Stimulated activated CD8-positive, alpha-beta memory T cell treated with anti-CD3 and anti-CD28 coated beads, Interleukin-15, amount 100 ng/mL, for 48 hours (primary cell): ENCODE data around the gene ESYT2.

Source experiments
- DNase-seq, 2 donors: peaks; one replicate each; pipeline ENCODE4 v3.0.0-alpha.2; 2020; ENCODE audit warnings: low read depth in 2 of 2

The ESYT2 gene

DNA sequence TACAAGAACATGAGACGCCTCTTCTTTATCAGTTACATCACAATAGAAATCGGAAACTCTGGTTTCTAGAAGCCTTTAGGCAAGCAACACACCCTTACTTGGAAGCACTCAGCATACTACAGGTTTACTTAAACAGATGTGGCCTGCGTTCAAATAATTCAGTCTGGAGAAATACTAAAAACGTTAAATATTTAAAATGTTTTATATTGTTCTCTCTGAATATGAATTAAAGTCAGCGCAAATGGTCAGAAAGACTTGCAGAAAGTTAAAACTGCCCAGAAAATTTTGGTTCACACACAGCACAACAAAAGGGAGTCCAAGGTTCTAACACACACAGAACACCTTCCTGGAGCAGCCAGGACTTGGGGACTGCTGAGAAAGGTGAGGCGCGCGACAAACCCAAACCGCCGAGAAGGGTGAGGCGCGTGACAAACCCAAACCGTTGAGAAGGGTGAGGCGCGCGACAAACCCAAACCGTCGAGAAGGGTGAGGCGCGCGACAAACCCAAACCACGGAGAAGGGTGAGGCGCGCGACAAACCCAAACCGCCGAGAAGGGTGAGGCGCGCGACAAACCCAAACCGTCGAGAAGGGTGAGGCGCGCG lies 25.8 kb downstream of the ESYT2 start:
- no peak for DNase-seq

DNA sequence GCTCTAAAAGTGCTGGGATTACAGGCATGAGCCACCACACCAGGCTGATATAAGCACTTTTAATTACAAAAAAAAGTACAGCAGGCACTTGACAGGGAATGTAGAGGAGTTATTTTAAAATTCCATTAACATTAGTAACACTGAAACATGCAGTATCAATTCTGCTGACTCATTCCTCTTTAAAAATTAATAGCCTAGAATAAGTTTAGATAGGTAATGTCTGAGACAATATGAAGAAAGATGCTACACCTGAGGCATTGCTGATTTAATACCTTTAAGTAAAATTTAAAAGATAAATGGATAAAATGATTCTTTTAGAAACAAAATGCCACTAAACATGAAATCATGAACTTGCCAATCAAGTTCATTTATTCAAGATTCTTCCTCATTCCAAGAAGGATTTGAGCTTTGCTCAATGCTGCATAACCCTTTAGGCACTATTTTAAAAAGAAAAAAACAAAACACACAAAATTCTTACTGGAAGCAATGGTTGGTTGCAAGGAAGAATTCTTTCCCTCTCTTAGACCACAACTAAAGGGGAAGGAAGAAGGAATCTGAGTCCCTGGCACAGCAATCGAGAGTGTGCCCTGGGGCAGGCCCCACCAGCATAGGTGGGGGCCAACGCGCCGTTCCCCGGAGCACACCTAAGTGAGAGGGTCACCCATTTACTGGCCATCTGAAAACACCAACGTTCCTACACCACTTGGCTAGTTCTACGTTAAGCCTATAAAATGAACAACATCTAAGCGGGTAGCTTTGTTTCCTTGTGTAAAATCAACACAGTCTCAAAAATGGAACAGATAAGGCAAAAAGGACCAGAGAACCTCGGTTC lies 26.6 kb downstream of the ESYT2 start:
- no peak for DNase-seq

DNA sequence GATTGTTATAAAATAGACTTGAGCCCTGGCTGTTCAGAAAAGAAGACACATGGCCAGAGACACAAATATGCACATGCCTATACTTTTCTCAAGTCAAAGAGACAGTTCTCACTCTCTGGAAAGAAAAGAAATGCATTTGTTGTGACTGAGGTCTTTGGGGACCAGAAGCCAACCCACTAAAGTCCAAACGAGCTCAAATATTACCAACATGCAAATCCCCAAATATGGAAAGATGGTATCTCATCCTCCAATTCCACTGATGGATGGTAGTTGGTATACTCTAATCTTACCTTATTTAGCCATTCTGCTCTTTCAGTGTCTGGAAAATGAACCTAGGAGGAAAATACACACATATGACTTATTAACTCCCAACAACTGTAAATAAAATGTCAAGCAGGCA lies 30.6 kb downstream of the ESYT2 start:
- no peak for DNase-seq

DNA sequence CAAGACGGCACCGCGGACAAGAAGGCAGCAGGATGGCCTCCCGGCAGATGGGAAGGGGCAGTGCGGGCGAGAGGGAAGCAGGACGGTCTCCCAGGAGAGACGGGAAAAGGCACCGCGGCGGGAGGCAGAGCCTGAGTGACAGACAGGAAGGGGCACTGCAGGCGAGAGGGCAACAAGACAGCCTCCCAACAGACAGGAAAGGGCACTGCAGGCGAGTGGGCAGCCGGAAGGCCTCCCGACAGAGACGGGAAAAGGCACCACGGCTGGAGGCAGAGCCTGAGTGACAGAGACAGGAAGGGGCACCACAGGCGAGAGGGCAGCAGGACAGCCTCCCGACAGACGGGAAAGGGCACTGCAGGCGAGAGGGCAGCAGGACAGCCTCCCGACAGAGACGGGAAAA lies 32.6 kb downstream of the ESYT2 start:
- no peak for DNase-seq

DNA sequence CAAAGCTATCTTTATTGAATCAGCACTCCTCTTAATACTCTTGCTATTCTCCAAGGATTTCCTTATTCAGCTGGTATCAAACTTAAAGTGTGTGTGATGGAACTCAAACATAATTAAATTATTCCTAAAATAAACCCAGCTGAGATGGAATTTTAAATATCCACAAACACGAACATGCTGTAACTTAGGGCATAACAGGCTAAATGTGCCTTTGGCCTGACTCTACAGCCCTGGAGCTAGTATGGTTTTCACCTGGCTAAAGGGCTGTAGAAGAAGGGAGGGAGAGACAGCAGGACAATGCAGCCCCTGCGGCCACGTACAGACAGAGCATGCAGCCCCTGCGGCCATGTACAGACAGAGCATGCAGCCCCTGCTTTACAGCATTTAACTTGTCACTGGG lies 34.0 kb downstream of the ESYT2 start:
- DNase-seq: no peak

DNA sequence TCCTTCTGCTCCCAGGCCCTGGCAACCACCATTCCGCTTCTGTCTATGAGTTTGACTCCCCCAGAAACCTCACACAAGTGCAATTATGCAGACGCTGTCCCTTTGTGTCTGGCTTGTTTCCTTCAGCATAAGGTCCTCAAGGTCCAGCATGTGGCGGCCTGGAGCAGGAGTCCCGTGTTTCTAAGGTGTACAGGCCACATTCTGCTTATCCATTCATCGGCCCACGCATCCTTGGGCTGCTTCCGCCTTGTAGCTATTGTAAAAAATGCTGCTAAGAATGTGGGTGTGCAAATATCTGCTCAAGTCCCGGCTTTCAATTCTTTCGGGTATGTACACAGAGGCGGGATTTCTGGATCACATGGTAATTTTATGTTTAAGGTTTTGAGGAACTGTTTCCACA lies 38.2 kb downstream of the ESYT2 start:
- DNase-seq: no peak

DNA sequence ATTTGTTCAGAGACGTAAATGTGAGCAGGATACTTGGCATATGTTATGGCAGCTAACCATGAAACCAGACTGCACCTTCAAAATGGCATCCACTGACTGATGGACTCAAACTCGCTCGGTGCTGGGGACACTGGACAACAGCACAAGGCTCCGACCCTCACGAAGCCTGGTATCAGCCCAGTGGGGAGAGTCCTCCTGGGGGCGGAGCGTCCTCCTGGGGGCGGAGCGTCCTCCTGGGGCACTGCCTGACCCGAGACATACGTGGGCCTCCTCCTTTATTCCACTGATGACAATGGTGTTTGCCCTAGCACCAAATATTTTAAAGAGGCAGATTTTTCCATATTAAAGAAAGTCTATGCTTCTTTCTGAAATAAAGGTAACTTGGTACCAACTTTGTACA lies 39.5 kb downstream of the ESYT2 start:
- DNase-seq: no peak

DNA sequence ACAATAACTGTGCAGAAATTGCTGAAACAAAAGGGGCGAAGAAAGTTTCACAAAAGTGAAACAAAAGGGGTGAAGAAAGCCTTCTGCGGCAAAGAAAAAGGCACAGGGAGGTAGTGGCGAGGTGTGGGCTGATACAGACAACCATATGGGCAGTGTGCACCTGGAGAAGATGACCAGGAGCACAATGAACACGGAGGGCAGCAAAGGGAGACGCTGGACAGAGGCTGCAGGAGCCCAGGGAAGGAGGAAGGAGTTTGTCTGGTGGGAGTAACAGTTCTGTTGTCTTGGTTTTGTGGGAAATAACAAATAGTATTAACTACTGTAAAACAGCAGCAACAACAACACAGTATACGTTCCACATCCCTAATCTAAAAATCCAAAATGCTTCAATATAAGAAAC lies 42.4 kb downstream of the ESYT2 start:
- DNase-seq: no peak

DNA sequence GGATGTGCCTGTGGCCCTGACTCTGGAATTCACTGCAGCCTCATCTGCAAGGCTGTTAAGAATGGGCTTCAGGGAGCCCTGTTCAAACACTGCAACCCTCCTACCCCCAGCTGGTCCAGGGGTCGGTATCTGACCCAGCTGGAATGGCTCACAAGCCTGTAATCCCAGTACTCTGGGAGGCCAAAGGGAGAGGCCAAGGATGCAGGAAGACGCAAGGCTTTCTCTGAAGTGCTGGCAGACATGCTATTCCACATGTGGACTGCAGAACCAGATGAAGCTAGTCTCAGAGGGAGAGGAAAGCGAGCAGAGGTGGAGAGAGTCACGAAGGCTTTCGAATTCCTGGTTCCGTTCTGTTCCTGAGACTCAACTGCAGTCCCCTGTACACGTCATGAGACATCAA lies 45.0 kb downstream of the ESYT2 start:
- no peak for DNase-seq

DNA sequence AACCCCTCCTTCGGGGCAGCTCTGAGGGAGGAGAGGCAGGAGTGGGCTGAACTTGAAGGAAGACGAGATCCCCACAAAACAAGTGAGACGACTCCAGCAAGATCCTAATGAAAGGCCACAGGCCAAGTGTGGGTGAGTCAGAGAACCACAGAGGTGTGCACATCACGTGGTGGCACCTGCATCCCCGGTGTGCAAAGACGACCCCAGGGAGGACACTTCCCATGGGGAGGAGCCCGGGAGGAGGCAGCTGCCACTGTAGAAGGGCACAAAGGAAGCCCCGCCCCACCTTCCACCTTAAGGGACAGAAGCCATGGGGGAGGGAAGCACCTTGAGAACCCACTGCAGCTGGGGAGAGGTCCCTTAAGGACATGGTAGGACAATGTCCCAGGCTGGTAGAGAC lies 45.7 kb downstream of the ESYT2 start:
- DNase-seq: no peak

DNA sequence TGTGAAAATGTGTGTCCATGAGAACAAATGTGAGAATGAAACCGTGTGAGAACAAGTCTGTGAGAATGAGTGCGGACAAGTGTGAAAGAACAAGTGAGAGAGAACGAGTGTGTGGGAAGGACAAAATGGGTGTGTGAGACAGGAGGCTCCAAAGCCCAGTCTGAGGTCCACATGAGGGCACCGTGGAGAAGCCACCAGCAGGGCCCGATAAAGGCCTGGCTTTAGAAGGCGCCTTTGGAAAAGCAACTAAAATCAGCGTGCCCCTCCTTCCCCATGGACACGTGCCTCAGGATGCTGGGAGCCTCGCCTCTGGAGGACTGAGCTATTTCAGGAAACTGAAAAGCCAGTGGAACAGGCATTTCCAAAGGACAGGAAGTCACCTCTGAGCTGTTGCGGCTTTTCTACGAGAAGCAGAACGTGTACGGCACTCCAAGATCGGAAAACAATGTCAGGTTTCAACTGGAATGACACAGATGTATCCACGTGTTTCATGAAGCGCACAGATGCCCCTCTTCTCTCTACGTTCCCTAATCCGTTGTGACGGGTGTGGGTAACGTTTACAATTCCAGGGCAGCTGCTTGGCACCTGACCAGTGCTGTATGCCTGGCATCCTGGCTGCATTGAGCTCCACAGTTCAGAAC lies 46.4 kb downstream of the ESYT2 start:
- DNase-seq: no peak

DNA sequence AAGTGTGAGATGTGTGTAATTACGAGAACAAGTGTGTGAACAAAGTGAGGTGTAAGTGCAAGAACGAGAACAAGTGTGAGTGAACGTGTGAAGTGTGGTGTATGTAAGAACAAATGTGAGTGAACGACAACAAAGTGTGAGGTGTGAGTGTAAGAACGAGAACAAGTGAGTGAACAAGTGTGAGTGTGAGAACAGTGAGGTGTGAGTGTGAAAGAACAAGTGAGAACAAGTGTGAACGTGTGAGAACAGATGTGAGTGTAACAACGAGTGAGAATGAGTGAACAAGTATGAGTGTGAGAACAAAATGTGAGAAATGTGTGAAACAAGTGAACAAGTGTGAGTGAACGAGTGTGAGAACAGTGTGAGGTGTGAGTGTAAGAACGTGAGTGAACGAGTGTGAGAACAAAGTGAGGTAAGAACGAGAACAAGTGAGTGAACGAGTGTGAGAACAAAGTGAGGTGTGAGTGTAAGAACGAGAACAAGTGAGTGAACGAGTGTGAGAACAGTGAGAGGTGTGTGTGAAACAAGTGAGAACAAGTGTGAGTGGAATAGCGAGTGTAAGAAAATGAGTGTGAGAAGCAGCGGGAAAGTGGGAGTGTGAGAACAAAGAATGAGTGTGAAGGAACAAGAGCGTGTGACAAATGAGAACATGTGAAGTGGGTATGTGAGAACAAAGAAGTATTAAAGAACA lies 47.2 kb downstream of the ESYT2 start:
- DNase-seq: no peak

DNA sequence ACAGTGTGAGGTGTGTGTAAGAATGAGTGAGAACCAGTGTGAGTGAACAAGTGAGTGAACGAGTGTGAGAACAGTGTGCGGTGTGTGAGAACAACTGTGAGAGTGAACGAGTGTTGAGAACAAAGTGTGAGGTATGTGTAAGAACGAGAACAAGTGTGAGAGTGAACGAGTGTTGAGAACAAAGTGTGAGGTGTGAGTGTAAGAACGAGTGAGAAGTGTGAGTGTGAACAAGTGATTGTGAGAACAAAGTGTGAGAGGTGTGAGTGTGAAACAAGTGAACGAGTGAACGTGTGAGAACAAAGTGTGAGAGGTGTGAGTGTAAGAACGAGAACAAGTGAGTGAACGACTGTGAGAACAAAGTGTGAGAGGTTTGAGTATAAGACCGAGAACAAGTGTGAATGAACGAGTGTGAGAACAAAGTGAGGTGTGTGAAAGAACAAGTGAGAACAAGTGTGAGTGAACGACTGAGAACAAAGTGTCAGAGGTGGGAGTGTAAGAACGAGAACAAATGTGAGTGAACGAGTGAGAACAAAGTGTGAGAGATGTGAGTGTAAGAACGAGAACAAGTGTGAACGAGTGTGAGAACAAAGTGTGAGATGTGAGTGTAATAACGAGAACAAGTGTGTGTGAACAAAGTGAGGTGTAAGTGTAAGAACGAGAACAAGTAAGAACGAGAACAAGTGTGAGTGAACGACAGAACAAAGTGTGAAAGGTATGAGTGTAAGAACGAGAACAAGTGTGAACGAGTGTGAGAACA lies 47.9 kb downstream of the ESYT2 start:
- no peak for DNase-seq

DNA sequence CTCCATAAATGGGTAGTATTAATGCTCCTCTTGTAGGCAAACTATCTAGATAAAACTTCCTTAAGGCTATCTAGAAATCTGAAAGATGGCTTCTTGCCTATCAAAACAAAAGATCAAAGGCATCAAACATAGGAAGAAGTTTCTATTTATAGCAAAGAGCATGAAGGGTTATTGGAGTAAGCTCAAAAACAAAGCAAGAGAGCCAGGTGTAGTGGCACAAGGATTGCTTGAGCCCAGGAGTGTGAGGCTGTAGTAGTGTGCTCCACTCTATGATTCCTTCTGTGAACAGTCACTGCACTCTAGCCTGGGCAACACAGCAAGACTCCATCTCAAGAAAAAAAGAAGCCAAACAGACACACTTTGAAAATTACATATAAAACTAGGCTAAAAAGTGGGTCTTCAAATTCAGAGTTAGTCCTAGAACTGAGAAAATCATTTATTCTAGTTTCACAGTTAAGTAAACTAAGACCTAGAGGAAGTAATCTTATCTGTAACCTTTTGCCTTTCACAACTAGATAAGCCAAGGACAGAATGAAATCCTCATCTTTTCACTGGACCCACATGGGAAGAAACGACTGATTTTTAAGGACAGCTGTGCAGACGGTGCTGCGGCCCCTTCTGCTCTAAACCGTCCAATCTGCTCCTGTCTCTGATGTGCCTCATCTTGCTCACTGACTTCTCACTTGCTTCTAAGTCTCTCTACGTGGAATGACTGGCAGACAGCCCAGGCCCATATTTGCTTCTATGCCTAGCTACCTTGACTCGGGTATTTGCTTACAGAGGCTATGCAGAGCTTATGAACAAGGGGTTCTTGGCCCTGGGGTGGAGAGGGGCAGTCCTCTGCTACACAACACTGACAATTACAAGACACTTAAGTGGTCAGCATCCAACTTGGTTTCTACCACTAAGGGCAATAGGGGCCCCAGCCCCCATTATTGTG lies 50.0 kb downstream of the ESYT2 start:
- DNase-seq: no peak

DNA sequence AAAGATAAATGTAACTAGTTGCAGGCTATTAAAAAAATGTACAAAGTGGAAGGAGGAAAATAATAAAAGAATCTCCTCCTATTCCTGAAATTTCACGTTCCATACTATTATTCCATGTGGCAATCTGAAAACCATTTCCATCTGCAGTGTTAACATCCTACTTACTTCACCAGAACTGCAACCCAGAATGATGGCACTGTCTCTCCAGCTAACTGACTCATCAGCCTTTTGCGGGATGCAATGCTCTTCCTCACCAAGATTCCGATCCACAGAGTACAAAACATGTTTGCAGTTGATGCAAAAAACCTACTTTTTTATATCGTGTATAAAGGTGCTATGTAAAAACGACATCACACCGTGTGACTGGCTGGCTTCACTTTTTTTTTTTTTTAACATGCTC lies 50.8 kb downstream of the ESYT2 start:
- DNase-seq: no peak

DNA sequence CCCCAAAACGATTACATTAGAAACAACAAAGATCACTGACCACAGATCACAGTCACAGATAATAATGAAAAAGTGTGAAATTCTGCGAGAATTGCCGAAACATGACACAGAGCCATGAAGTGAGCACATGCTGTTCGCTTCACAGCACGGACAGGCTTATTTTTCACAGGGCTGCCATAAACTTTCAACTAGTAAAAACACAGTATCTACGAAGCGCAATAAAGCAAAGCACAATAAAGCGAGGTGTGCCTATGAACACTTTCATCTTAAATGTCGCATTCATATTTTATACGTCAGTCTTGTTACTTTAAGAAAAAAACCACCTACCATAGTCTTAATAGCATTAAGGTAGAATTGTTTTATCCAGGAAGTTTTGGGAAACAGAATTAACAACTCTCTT lies 51.5 kb downstream of the ESYT2 start:
- no peak for DNase-seq

DNA sequence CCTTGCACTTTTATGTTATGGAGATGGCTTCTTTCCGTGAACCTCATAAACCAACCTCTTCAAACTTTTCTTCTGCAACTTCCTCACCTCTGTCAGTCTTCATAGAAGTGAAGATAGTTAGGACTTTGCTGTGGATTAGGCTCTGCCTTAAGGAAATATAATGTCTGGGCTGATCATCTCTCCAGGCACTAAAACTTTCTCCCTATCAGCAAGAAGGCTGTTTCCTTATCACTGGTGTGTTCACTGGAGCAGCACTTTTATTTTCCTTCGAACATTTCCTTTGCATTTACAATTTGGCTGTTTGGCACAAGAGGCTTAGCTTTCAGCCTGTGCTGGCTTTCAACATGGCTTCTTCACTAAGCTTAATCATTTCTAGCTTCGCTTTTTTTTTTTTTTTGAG lies 52.8 kb downstream of the ESYT2 start:
- DNase-seq: no peak

DNA sequence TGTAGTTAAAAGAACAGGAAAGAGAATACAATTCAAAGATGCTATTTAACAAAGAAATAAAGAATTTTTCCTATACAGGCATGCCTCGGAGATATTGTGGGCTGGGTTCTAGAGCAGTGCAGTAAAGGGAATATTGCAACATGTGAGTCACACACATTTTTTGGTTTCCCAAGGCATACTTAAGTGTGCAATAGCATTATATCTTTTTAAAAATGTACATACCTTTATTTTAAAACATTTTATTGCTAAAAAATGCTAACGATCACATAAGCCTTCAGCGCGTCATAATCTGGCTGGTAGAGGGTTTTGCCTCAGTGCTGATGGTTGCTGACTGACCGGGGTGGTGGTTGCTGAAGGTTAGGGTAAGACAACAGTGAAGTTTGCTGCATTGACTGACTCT lies 54.4 kb downstream of the ESYT2 start:
- DNase-seq: no peak

DNA sequence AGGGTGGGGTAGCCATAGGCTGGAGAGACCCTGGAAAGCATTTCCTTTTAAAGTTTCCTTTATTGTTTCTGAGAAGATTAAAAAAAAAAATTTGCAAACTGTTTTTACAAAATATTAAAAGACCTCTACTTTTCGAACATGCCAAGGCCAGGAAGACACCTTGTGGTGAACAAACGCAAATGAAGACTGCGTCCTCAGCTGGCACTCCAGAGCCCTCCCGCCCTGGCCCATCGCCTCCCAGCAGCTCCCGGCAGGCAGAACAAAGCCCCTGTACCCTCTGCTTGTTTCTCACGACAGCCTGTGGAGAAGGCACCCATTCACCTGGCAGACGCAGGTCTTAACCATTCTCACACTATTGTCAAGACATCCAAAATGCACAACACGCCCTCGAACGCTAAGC lies 56.4 kb downstream of the ESYT2 start:
- no peak for DNase-seq

DNA sequence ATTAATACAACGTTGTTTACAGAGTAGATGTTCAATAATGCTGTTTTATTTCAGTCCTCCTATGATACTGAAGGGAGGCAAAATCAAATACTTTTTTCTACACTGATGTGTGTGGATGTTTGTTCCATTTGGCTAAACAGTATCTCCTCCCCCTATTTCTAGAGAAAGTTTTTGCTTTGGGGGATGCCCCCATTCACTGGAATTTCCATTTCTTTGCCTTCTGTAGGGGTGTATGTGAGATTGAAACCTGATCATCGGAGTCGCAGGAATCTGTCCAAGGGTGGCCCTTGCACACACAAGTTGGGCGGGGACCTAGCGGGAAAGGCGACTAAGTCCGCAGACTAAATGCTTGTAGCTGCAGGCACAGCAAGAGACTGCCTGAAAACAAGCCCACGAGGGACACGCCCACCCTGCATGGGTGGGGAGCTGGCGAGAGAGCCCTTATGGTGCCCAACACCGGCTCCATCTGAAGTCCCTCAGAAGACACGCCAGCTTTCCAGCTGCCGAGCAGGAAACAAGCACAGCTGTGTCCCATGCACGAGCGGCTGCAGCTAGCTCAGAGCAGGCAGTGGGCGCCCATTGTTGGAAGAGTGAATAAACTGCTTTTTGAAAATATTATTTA lies 58.0 kb downstream of the ESYT2 start:
- no peak for DNase-seq
